Choroid plexus epithelial cell (primary cell): Measurements from ENCODE around the gene LGALS7.
"Not testable (repeated sequence)": the region's sequence is repeated elsewhere in the genome, so short reads cannot be mapped to it uniquely, and the experiment has no call there.

Experiments
- DNase-seq: peaks from one replicate; pipeline ENCODE4 v3.0.0-alpha.2; 2010; ENCODE audit warnings: low read depth
- H3K4me3 ChIP-seq: 2 replicates; pipeline ENCODE4 v1.5.1; 2011; ENCODE audit warnings: low read depth, mild to moderate bottlenecking, control low read depth, low read length, moderate library complexity
- TF ChIP-seq, protein P1 (sequence below): conservative IDR thresholded peaks from 2 replicates; pipeline ENCODE4 v1.5.1; 2011; ENCODE audit warnings: low read depth, mild to moderate bottlenecking, control low read depth, inconsistent platforms, low read length, moderate library complexity

The LGALS7 gene

DNA sequence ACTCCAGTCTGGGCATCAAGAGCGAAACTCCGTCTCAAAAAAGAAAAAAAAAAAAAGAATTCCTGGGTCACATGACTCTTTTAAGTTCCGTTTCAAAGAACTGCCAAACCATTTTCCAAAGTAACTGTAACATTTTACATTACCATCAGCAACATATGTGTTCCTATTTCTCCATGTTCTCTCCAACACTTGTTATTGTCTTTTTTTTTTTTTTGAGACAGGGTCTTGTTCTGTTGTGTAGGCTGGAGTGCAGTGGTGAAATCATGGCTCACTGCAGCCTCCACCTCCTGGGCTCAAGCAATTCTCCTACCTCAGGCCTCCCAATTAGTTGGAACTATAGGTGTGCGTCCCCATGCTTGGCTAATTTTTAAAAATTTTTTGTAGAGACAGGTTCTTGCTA lies 22.2 kb upstream of the LGALS7 start:
- no peak for DNase-seq
- no peak overlapping the region for H3K4me3 ChIP-seq
- TF ChIP-seq, protein P1, sequence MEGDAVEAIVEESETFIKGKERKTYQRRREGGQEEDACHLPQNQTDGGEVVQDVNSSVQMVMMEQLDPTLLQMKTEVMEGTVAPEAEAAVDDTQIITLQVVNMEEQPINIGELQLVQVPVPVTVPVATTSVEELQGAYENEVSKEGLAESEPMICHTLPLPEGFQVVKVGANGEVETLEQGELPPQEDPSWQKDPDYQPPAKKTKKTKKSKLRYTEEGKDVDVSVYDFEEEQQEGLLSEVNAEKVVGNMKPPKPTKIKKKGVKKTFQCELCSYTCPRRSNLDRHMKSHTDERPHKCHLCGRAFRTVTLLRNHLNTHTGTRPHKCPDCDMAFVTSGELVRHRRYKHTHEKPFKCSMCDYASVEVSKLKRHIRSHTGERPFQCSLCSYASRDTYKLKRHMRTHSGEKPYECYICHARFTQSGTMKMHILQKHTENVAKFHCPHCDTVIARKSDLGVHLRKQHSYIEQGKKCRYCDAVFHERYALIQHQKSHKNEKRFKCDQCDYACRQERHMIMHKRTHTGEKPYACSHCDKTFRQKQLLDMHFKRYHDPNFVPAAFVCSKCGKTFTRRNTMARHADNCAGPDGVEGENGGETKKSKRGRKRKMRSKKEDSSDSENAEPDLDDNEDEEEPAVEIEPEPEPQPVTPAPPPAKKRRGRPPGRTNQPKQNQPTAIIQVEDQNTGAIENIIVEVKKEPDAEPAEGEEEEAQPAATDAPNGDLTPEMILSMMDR = no peak

DNA sequence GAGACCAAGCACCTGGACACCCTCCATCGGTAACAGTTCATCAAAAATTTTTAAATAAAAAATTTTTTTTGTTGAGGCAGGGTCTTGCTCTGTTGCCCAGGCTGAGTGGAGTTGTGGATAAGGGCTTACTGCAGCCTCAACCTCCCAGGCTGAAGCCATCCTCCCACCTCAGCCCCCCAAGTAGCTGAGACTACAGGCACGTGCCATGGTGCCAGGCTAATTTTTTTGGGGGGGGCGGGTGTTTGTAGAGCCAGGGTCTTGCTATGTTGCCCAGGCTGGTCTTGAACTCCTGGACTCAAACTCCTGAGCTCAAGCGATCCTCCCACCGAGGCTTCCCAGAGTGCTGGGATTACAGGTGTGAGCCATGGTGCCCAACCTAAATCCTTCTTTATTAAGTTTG lies 20.4 kb upstream of the LGALS7 start:
- TF ChIP-seq, protein P1 = no peak
- DNase-seq = no peak

DNA sequence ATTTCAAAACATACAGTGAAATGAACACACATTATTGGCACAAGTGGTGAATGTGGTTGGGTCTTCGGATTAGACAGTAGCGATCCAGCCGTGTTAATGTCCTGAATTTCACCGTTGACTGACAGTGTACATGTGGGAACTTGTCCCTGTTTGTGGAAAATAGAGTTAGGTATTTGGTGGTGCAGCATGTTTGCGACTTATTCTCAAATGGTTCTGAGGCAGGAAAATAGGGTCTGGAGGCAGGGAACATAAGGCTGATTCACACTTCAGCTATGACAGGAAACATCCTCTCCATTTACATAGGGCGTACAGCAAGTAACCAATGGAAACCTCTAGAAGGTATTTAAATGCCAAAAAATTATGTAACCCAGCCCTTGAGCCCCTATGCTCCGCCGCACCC lies 19.9 kb upstream of the LGALS7 start:
- TF ChIP-seq, protein P1 = no peak
- H3K4me3 ChIP-seq = no peak overlapping the region
- peak; percentile 64 for DNase-seq

More for the DNA sequence above, 20.4 kb upstream of the LGALS7 start:
- no peak overlapping the region for H3K4me3 ChIP-seq

DNA sequence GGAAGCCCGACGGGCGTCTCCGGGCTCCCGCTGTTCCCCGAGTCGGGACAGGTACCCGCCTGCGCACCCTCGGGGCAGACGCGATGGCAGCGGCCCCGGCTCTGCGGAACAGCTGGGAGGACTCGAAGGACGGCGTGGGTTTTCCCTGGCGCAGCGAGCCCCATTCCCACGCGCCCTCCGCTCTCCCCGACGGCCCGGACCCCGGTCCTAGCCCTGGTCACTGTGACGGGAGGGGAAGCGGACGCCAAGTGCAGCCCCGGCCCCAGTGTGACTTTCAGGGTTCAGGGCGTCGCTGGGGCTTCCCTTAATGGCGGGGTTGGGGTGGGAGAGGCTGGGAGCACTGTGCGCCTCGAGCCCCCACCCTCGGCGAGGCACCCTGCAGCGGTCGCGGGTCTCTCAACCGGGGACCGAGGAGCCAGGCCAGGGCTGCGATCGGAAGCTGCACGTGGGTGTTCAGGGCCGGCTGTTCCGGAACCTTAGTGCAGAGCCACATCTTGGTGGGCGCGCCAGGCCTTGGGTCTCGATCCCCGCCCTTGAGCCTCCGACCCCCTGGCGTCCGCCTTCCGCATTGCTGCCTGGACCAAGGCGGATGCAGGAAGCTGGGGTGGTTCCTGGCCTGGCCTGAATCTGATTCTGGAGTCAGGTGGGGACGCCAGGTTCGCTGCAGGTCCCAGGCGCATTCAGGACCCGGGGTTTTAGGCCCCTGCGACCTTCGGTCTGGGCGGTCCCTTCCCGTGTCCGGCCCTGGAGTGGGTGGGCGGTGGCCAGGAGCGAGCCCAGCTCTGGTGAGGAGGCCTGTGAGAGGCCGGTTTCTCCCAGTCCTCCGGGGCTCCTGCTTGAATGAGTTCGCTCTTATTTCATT lies 19.2 kb upstream of the LGALS7 start:
- H3K4me3 ChIP-seq = peak overlapping the region; percentile 5
- peak; percentile 15 for DNase-seq
- TF ChIP-seq, protein P1 = peak; percentile 45

DNA sequence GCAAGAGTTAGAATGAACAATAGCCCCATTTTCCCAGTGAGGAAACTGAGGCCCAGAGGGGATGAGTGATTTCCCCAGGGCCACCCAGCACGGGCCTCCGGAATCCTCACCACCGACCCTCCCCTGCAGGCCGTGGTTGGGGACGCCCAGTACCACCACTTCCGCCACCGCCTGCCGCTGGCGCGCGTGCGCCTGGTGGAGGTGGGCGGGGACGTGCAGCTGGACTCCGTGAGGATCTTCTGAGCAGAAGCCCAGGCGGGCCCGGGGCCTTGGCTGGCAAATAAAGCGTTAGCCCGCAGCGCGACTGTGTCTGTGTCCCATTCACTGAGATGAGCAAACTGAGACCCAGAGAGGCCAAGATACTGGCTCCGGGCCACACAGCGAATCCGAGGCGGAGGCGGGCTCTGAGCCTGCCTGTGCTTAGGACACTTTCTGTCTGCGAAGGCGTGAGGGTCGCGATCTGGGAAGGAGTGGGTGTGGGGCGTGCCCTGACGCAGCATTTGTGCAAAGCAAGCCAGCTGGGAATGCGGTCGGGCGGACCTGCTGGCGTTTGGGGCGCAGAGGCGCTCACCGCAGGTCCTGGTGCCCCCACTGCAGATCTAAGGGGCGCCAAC lies 18.2 kb upstream of the LGALS7 start:
- peak overlapping the region; percentile 22 for H3K4me3 ChIP-seq
- DNase-seq = not testable (repeated sequence)

DNA sequence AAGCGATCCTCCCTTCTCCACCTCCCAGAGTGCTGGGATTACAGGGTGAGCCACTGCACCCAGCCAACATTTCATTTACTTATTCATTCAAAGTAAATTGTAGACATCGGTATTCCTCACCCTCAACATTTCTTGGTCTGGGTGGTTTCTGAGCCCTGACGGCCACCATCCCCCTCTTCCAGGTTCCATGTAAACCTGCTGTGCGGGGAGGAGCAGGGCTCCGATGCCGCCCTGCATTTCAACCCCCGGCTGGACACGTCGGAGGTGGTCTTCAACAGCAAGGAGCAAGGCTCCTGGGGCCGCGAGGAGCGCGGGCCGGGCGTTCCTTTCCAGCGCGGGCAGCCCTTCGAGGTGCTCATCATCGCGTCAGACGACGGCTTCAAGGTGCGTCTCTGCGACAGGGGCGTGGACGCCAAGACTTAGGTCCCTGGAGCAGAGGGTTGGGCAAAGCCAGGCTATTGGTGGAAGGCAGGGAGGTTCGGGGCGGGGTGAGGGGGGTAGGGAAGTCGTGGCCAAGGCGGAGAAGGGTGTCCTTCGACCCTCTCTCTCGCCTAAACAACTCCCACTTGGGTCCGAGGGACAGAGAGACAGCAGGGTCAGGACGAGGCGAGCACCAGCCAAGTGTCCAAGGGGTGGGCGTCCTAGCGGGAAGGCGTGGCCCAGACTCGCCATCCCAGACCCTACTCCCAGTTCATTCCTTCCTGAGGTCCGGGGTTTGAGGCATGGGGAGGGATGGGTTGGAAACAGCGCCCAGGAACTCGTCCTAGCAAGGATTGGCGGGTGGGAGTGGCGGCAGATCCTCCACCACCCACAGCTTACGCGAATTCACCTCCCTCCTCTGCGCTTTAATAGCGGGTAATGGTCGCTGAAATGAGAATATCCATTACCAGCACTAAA lies 17.4 kb upstream of the LGALS7 start:
- DNase-seq = not testable (repeated sequence)
- peak overlapping the region; percentile 22 for H3K4me3 ChIP-seq

DNA sequence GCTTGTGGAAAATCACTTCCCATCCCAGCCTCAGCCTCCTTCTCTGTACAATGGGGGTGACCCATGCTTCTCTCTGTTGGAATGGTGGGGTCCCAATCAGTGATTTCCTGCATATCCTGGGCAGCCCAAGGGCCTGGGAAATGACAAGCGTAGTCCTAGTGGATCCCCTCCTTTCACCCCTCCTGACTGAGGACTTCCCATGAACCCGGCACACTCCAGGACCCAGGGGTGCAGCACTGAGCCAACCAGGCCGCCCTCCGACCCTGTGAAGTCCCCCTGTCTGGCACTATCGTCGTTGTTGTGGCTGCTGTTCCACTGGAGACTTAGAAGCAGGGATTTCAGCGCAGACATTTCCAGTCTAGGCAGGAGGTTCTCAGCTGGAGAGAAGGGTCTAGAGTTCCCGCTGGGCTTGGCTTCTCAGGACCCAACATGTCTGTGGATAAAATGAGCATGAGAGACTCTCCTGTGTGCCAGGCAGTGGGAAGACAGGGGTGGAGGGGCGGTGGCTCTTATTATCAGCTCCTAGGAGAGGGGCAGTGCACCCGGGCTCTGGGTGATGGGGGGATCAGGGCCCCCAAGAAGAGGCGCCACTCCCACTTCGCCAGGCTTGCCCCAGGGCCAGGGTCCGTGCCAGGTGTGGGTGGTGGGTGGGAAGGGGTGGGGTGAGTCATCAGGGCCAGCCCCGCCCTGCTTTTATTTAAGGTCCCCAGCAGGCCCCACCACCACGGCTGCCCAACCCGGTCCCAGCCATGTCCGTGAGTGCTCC lies 15.3 kb upstream of the LGALS7 start, which contains the start of gene LGALS7B:
TSS of gene LGALS7B (plus strand) at position 723 of the 766 bp plus-strand sequence. CDS start at position 750, 27 bp downstream.
- TF ChIP-seq, protein P1 = no peak
- DNase-seq = no peak
- H3K4me3 ChIP-seq = no peak within 1 kb of the TSS
